Stimulated activated CD8-positive, alpha-beta memory T cell treated with anti-CD3 and anti-CD28 coated beads, Interleukin-4, amount 100 ng/mL, for 4 hours (primary cell): Measurements from ENCODE around the gene PTPN7.

Experiments used
- DNase-seq, 2 donors: peaks; one replicate each; pipeline ENCODE4 v3.0.0-alpha.2; 2020; ENCODE audit warnings: low read depth in 2 of 2, low spot score in 1 of 2

The PTPN7 gene

DNA sequence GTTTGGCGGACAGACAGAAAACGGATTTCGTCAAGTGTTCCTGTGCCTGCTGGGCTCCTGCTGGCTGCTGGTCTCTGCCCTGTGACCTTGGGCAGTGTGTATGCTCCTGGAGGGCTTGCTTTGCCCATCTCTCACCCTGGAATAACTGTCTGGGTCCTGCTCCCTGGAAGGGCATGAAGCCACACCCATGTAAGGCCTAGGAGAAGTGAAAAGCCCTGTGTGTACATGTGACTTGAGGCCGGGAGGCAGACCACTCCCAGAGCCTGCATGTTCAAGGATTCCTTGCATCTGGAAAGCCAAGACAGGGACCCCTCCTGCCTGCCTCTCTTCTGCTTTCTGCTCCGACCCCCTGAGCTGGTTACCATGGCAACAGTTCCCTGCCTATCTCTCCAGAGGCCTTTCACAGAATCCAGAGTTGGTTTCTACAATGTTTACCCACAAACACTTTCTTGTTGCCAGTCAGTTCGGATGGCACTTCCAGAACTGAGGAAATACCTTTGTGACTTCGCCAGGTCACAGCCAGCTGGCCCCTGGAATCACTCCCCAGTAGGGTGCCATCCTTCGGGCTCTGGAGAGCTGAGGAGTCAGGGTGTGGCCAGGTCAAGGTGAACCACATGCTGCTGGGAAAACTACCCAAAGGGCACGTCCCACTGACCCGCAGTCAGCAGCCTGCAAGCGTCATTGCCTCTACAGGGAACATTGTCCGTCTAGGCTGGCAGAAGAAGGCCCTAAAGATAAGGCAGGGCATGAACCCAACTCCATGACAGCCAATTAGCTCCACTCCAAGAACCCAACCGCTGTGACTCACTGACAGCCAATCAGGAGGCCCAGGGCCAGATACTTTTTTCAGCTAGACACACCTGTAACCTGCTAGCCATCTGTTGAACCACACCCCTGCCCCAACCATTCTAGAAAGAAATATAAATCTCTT, 52.3 kb downstream of the PTPN7 start:
- no peak for DNase-seq

DNA sequence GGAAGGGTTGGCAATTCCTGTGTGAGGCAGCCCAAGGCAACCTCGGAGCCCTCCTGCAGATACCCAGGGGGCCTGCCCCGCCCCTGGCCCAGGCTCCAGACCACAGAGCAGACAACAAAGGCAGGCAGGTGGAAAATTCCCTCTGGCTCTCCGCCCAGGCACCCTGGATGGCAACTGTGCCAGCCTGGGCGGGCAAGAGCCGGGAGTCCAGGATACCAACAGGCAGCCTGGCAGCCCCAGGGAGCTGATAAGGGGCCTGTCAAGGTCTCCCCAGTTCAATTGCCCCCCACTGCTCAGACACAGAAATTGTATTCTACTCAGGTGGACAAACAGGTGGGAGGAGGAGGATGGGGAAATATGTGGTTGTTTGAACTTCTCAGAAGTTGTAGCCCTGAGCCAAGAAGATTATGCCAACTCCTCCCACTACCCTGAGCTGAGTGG, 53.1 kb downstream of the PTPN7 start:
- DNase-seq = no peak

DNA sequence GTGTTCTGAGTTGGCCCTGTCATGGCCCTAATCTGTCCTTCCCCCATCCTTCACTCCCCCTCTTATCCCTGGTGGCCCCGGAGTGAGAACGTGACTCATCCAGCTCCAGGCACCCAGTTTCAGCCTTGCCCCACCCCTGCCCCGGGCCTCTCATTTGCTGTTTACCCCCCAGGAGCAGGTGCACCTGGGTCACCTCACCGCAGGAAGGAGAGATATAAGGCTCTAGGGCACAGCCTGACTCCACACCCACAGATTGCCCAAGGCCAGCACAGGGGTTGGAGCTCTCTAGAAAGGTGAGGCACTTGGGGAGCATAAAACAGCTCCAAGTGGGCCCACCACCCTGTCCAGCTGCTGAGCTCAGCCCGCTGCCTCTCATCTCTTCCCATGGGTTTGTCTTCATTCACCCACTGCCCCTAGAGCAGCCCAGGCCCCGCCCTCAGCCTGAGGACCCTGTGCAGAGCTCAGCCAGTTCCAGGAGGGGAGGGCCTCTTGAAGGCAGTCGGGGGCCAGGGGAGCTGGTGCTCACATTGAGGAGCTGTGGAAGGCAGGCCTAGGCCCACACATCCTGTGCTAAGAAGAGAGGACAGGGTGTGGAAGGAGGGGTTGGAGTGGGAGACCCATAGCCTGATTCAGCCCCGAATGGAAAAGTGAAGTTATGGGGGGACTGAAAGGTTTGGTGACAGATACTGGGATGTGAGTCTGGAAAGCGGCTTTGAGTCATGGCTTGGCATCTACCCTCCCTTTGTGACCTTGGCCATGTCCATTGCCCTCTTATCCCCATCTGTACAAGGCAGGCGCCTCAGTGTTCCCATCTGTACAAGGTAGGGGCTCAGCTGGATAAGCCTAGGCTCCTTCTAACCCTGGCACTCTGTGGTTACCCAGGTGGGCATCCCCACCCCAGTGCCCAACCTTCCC, 53.8 kb downstream of the PTPN7 start:
- DNase-seq = no peak

DNA sequence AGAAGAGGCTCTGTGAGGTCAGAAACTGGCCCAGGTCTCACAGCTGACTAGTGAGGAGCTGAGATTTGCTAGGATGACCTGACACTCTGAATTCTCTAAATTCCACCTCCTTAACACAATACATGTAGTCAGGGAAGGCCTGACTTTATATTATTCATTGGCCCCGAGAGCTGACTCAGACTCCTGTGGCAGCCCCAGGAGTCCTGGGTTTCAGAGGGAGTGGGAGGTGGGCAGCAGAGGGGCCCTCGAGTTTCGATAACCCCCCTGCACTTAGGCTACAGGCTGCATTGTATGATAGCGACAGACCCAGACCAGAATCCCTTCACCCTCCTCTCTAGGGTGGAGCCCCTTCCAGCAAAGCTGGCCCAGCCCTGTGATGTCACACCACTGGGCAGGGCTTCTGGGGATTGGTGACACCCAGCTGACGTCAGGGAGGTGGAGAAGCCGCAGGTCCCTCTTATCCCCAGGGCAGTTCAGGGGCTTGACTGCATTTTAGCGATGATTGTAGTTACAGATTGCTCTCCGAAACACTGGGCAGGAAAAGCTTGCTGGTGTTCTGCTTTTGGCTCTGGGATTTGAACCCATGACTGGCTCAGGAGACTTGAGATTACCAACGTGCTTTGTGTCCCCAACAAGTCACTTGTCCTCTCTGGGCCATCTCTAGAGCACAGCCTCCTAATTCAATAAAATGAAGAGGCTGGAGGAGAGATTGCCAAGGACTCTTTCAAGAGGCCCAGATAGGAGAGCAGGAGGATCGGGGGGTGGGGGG, 54.6 kb downstream of the PTPN7 start:
- DNase-seq = no peak

DNA sequence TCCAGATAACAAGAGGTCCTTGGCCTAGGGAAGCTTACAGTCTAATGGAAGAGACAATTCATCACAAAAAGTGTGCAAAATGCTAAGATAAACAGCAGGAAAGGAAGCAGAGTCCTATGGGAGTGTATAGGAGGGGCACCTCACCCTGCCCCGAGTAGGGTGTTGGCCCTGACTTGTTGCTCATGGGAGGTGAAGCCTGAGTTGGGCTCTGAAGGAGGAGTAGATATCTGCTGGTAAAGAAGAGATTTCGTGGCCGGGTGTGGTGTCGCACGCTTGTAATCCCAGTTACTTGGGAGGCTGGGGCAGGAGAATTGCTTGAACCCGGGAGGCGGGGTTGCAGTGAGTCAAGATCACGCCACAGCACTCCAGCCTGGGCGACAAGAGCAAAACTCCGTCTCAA, 56.3 kb downstream of the PTPN7 start:
- DNase-seq = no peak

DNA sequence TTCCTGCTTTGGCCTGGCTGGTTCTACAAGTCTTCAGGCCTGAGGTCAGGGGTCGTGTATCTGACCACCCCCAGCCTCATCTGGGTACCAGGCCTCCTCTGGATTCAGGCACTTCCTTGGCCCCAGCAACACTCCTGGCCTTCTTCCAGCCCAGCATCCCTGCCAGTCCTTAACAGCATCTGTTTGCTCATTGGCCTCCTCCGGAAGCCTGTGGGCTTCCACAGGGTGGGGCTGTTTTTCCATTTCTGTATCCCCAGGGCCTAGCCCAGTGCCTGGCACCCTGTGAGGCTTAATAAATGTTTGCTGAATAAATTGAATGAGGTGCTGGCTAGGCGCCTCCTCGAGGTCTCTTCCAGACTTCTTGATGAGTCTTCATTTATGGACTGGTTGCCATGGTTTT, 59.2 kb downstream of the PTPN7 start:
- DNase-seq = no peak
